ENCODE measurements around the gene COL6A5. TPM values are rescaled to one million over a fixed set of nuclear protein-coding genes. Genes with fewer than 3 reads are reported as not detected.

COL6A5 gene
- total RNA-seq, 1 experiment from 2014 or later = not detected

GRCh38 chr3:130491431-130491830, 146.0 kb downstream of the COL6A5 start:
- Mint-ChIP-seq H3K4me1 (ENCODE audit: insufficient read depth, unreplicated experiment) (no peaks in the 10 kb centered on the region), H3K27ac (ENCODE audit: low read depth, unreplicated experiment) (no peak overlapping the region), H3K36me3 (ENCODE audit: insufficient read depth, unreplicated experiment) (no peaks in the 10 kb centered on the region), H3K27me3 (ENCODE audit: insufficient read depth, unreplicated experiment) (no peaks in the 10 kb centered on the region), H3K4me3 (ENCODE audit: unreplicated experiment) (no peak overlapping the region), H3K9me3 (ENCODE audit: unreplicated experiment) (no peaks in the 10 kb centered on the region)
- DNase-seq (ENCODE audit: unreplicated experiment) = no peak
- POLR2A ChIA-PET = no interaction called here
- TF ChIP-seq CTCF (IDR thresholded peaks at IDR 0.05; ENCODE audit: unreplicated experiment) = no peak
- CTCF ChIA-PET = no interaction called here
- intact Hi-C loops (cut with micrococcal nuclease) = no loop called here
- BruUV-seq (replicated peaks) = no TSS peak

GRCh38 chr3:130504701-130505100, 159.2 kb downstream of the COL6A5 start:
- no peak for DNase-seq (ENCODE audit: unreplicated experiment)
- no peak for TF ChIP-seq CTCF (IDR thresholded peaks at IDR 0.05; ENCODE audit: unreplicated experiment)
- ChIA-PET CTCF (interaction anchor here (0.7 kb wide), 2 partner anchors 221 to 689 kb away, joined by 3 read pairs; no protein-coding TSS in a partner anchor), POLR2A (no interaction called here)
- Mint-ChIP-seq H3K4me3 (ENCODE audit: unreplicated experiment) (no peak overlapping the region), H3K4me1 (ENCODE audit: insufficient read depth, unreplicated experiment) (no peaks in the 10 kb centered on the region), H3K27ac (ENCODE audit: low read depth, unreplicated experiment) (no peak overlapping the region), H3K36me3 (ENCODE audit: insufficient read depth, unreplicated experiment) (no peaks in the 10 kb centered on the region), H3K9me3 (ENCODE audit: unreplicated experiment) (no peaks in the 10 kb centered on the region), H3K27me3 (ENCODE audit: insufficient read depth, unreplicated experiment) (peaks cover 42% of the 10 kb centered on the region)
- intact Hi-C loops (cut with micrococcal nuclease) = no loop called here
- no TSS peak for BruUV-seq (replicated peaks)

DNA sequence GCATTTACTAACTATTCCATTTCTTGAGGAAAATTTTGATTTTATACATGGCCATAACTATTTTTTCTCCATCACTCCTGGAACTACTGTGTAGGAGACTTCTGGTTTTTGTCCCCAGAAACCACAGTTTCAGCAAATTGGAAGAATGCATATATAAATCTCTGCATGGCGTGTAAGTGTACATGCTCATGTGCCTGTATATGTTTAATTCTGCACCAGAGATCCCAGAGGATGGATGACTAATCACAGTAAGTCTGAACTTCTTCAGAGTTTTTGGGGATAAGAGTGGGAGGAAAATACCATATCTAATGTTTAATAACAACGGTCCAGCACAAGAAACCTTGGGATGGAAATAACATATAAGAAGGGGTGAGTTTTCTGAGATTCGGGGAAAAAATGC, 160.6 kb downstream of the COL6A5 start:
- ChIA-PET POLR2A (no interaction called here), CTCF (no interaction called here)
- intact Hi-C loops (cut with micrococcal nuclease) = no loop called here
- no TSS peak for BruUV-seq (replicated peaks)
- no peaks in the 10 kb centered on the region for H3K9me3 Mint-ChIP-seq (ENCODE audit: unreplicated experiment)
- TF ChIP-seq CTCF (IDR thresholded peaks at IDR 0.05; ENCODE audit: unreplicated experiment) = no peak
- DNase-seq (ENCODE audit: unreplicated experiment) = no peak
- no peaks in the 10 kb centered on the region for H3K36me3 Mint-ChIP-seq (ENCODE audit: insufficient read depth, unreplicated experiment)
- no peak overlapping the region for H3K27ac Mint-ChIP-seq (ENCODE audit: low read depth, unreplicated experiment)
- H3K27me3 Mint-ChIP-seq (ENCODE audit: insufficient read depth, unreplicated experiment) = peaks cover 48% of the 10 kb centered on the region
- H3K4me3 Mint-ChIP-seq (ENCODE audit: unreplicated experiment) = no peak overlapping the region
- H3K4me1 Mint-ChIP-seq (ENCODE audit: insufficient read depth, unreplicated experiment) = no peaks in the 10 kb centered on the region

- peaks cover 53% of the 10 kb centered on the region for H3K27me3 Mint-ChIP-seq (ENCODE audit: insufficient read depth, unreplicated experiment)
- intact Hi-C loops (cut with micrococcal nuclease) = no loop called here
- no peak overlapping the region for H3K4me3 Mint-ChIP-seq (ENCODE audit: unreplicated experiment)
- peaks cover 6% of the 10 kb centered on the region for H3K9me3 Mint-ChIP-seq (ENCODE audit: unreplicated experiment)
- BruUV-seq (replicated peaks) = no TSS peak
- ChIA-PET CTCF (no interaction called here), POLR2A (no interaction called here)
- no peaks in the 10 kb centered on the region for H3K36me3 Mint-ChIP-seq (ENCODE audit: insufficient read depth, unreplicated experiment)
- H3K27ac Mint-ChIP-seq (ENCODE audit: low read depth, unreplicated experiment) = no peak overlapping the region
- DNase-seq (ENCODE audit: unreplicated experiment) = no peak
- no peaks in the 10 kb centered on the region for H3K4me1 Mint-ChIP-seq (ENCODE audit: insufficient read depth, unreplicated experiment)
- no peak for TF ChIP-seq CTCF (IDR thresholded peaks at IDR 0.05; ENCODE audit: unreplicated experiment)
These were observed 162.3 kb downstream of the COL6A5 start for GRCh38 chr3:130507746-130508145.
